MM.1S (cell line): Measurements from ENCODE around the gene TMEM81.

Source experiments
- DNase-seq: peaks from one replicate; pipeline ENCODE4 v3.0.0-alpha.2; 2015
- H2AFZ ChIP-seq: fragments of 300-600 bp; sonication (generic); 2 replicates; pipeline ENCODE4 v1.6.0; 2016; ENCODE audit warnings: antibody characterized with exemption, low read length
- H3F3A ChIP-seq: fragments of 300-600 bp; sonication (generic); 2 replicates; pipeline ENCODE4 v1.6.1; 2016; ENCODE audit warnings: mild to moderate bottlenecking, antibody characterized with exemption, low read length, moderate library complexity, mixed read lengths; ENCODE audit not compliant: insufficient read depth
- H3K27ac ChIP-seq: fragments of 300-600 bp; sonication (generic); 2 replicates; pipeline ENCODE4 v1.5.1; 2016; ENCODE audit warnings: mild to moderate bottlenecking, low read length
- H3K27me3 ChIP-seq: fragments of 300-600 bp; sonication (generic); replicated peaks from 2 replicates; pipeline ENCODE4 v1.6.0; 2016; ENCODE audit warnings: low read length; ENCODE audit not compliant: insufficient read depth
- H3K36me3 ChIP-seq: fragments of 300-600 bp; sonication (generic); replicated peaks from 2 replicates; pipeline ENCODE4 v1.6.1; 2016; ENCODE audit warnings: mild to moderate bottlenecking, low read length, mixed read lengths; ENCODE audit not compliant: insufficient read depth
- H3K4me1 ChIP-seq: fragments of 300-600 bp; sonication (generic); 2 replicates; pipeline ENCODE4 v1.6.1; 2016; ENCODE audit warnings: low read length, mixed read lengths
- H3K4me2 ChIP-seq: fragments of 300-600 bp; sonication (generic); 2 replicates; pipeline ENCODE4 v1.6.0; 2016; ENCODE audit warnings: low read depth, low read length
- H3K4me3 ChIP-seq: fragments of 300-600 bp; sonication (generic); 2 replicates; pipeline ENCODE4 v1.5.1; 2016; ENCODE audit warnings: low read length, mixed read lengths
- H3K79me2 ChIP-seq: fragments of 300-600 bp; sonication (generic); 2 replicates; pipeline ENCODE4 v1.6.1; 2016; ENCODE audit warnings: mixed run types, low read length, mixed read lengths
- H3K9ac ChIP-seq: fragments of 300-600 bp; sonication (generic); 2 replicates; pipeline ENCODE4 v1.6.1; 2016; ENCODE audit warnings: low read length, mixed read lengths
- H3K9me2 ChIP-seq: fragments of 300-600 bp; sonication (generic); replicated peaks from 2 replicates; pipeline ENCODE4 v1.6.1; 2016; ENCODE audit warnings: mild to moderate bottlenecking, low read length, mixed read lengths; ENCODE audit not compliant: insufficient read depth
- H3K9me3 ChIP-seq: fragments of 300-600 bp; sonication (generic); replicated peaks from 2 replicates; pipeline ENCODE4 v1.6.1; 2016; ENCODE audit warnings: mild to moderate bottlenecking, low read length, mixed read lengths; ENCODE audit not compliant: insufficient read depth
- H4K20me1 ChIP-seq: fragments of 300-600 bp; sonication (generic); 2 replicates; pipeline ENCODE4 v1.6.1; 2016; ENCODE audit warnings: mild to moderate bottlenecking, low read length, moderate library complexity, mixed read lengths; ENCODE audit not compliant: insufficient read depth
- CTCF ChIP-seq: fragments of 300-600 bp; sonication (generic); IDR thresholded peaks from 2 replicates; pipeline ENCODE4 v1.5.1; 2016; ENCODE audit warnings: antibody characterized with exemption, low read length, mixed read lengths
- EZH2 ChIP-seq: fragments of 300-600 bp; sonication (generic); optimal IDR thresholded peaks from 2 replicates; pipeline ENCODE3; 2017; ENCODE audit warnings: low read depth, mild to moderate bottlenecking, antibody characterized with exemption, low read length, mixed read lengths
- EZH2phosphoT487 ChIP-seq: fragments of 300-600 bp; sonication (generic); IDR thresholded peaks from 2 replicates; pipeline ENCODE4 v1.6.1; 2018; ENCODE audit warnings: antibody characterized with exemption, low read length

TMEM81 gene

GRCh38 chr1:205067031-205067430, 17.2 kb downstream of the TMEM81 start:
- DNase-seq: no peak
- H3K4me3 ChIP-seq: no peak overlapping the region
- H3K36me3 ChIP-seq: no peaks in the 10 kb centered on the region
- TF ChIP-seq EZH2phosphoT487: no peak
- TF ChIP-seq CTCF: no peak
- TF ChIP-seq EZH2: no peak
- H3K9me3 ChIP-seq: no peaks in the 10 kb centered on the region
- peaks cover 4% of the 10 kb centered on the region; the same call in 1 of the 2 replicates for H3K27me3 ChIP-seq
- H3K9ac ChIP-seq: no peak overlapping the region
- no peaks in the 10 kb centered on the region for H3K79me2 ChIP-seq
- H2AFZ ChIP-seq: no peak overlapping the region
- H3K9me2 ChIP-seq: no peaks in the 10 kb centered on the region
- no peak overlapping the region for H3K4me2 ChIP-seq
- H3K4me1 ChIP-seq: no peaks in the 10 kb centered on the region
- no peaks in the 10 kb centered on the region for H4K20me1 ChIP-seq
- no peaks in the 10 kb centered on the region for H3F3A ChIP-seq
- no peak overlapping the region for H3K27ac ChIP-seq

- Histone ChIP-seq H4K20me1 (no peaks in the 10 kb centered on the region), H3K9ac (no peak overlapping the region), H3K27ac (no peak overlapping the region), H3K4me3 (no peak overlapping the region), H3K9me3 (no peaks in the 10 kb centered on the region), H3K27me3 (peaks cover 4% of the 10 kb centered on the region; the same call in 1 of the 2 replicates), H3K4me1 (no peaks in the 10 kb centered on the region), H3K4me2 (no peak overlapping the region), H3K79me2 (no peaks in the 10 kb centered on the region), H3F3A (no peaks in the 10 kb centered on the region), H3K9me2 (no peaks in the 10 kb centered on the region), H2AFZ (no peak overlapping the region), H3K36me3 (no peaks in the 10 kb centered on the region)
- no peak for DNase-seq
- no peak for TF ChIP-seq EZH2phosphoT487
- no peak for TF ChIP-seq CTCF
- no peak for TF ChIP-seq EZH2
These were observed 18.0 kb downstream of the TMEM81 start for GRCh38 chr1:205066141-205066818.

- H3K9me2 ChIP-seq: no peaks in the 10 kb centered on the region
- no peaks in the 10 kb centered on the region for H4K20me1 ChIP-seq
- H3K9ac ChIP-seq: no peak overlapping the region
- H3F3A ChIP-seq: no peaks in the 10 kb centered on the region
- H3K4me3 ChIP-seq: no peak overlapping the region
- no peaks in the 10 kb centered on the region for H3K4me1 ChIP-seq
- H3K9me3 ChIP-seq: no peaks in the 10 kb centered on the region
- H2AFZ ChIP-seq: no peak overlapping the region
- no peak for DNase-seq
- H3K4me2 ChIP-seq: no peak overlapping the region
- no peak for TF ChIP-seq CTCF
- no peak for TF ChIP-seq EZH2
- no peak for TF ChIP-seq EZH2phosphoT487
- no peaks in the 10 kb centered on the region for H3K79me2 ChIP-seq
- peaks cover 4% of the 10 kb centered on the region; the same call in 1 of the 2 replicates for H3K27me3 ChIP-seq
- H3K36me3 ChIP-seq: no peaks in the 10 kb centered on the region
- no peak overlapping the region for H3K27ac ChIP-seq
These were observed 18.6 kb downstream of the TMEM81 start for GRCh38 chr1:205065666-205066065.
